Hepatocyte (in vitro differentiated cells): ENCODE measurements around the gene FOXR1. TPM values are rescaled to one million over a fixed set of nuclear protein-coding genes. Genes with fewer than 3 reads are reported as not detected.
A peak's percentile ranks its signal among the peaks of the same experiment; 100 is the strongest.
"Not testable (repeated sequence)": the region's sequence is repeated elsewhere in the genome, so short reads cannot be mapped to it uniquely, and the experiment has no call there.

Experiments
- DNase-seq: peaks from one replicate; pipeline ENCODE4 v3.0.0-alpha.2; 2016; ENCODE audit warnings: low spot score
- H2AFZ ChIP-seq: fragments of 200-600 bp; sonication (generic); 2 replicates; pipeline ENCODE4 v1.6.0; 2016; ENCODE audit warnings: antibody characterized with exemption, mild to moderate bottlenecking
- H3K27ac ChIP-seq: fragments of 200-600 bp; sonication (generic); 2 replicates; pipeline ENCODE4 v1.5.1; 2016; ENCODE audit warnings: mild to moderate bottlenecking
- H3K27me3 ChIP-seq: fragments of 200-600 bp; sonication (generic); 2 replicates; pipeline ENCODE4 v1.6.1; 2016
- H3K36me3 ChIP-seq: fragments of 200-600 bp; sonication (generic); replicated peaks from 2 replicates; pipeline ENCODE4 v1.5.1; 2016; ENCODE audit warnings: low read depth; ENCODE audit not compliant: insufficient read depth
- H3K4me1 ChIP-seq: fragments of 200-600 bp; sonication (generic); 2 replicates; pipeline ENCODE4 v1.5.1; 2016; ENCODE audit warnings: mild to moderate bottlenecking, moderate library complexity; ENCODE audit not compliant: insufficient read depth
- H3K4me2 ChIP-seq: fragments of 200-600 bp; sonication (generic); 2 replicates; pipeline ENCODE4 v1.6.0; 2016
- H3K4me3 ChIP-seq: fragments of 200-600 bp; sonication (generic); 2 replicates; pipeline ENCODE4 v1.5.1; 2016; ENCODE audit warnings: mild to moderate bottlenecking
- H3K79me2 ChIP-seq: fragments of 200-600 bp; sonication (generic); 2 replicates; pipeline ENCODE4 v1.6.0; 2017; ENCODE audit warnings: mild to moderate bottlenecking
- H3K9me2 ChIP-seq: fragments of 200-600 bp; sonication (generic); replicated peaks from 2 replicates; pipeline ENCODE4 v1.6.0; 2017; ENCODE audit warnings: mild to moderate bottlenecking; ENCODE audit not compliant: insufficient read depth
- H3K9me3 ChIP-seq: fragments of 200-600 bp; sonication (generic); 2 replicates; pipeline ENCODE4 v1.5.1; 2016; ENCODE audit warnings: low read depth, mild to moderate bottlenecking
- H4K20me1 ChIP-seq: fragments of 200-600 bp; sonication (generic); 2 replicates; pipeline ENCODE4 v1.6.0; 2016; ENCODE audit warnings: mild to moderate bottlenecking; ENCODE audit not compliant: insufficient read depth, poor library complexity, severe bottlenecking
- CTCF ChIP-seq: fragments of 200-600 bp; sonication (generic); IDR thresholded peaks from 2 replicates; pipeline ENCODE4 v1.5.1; 2016; ENCODE audit warnings: antibody characterized with exemption, mild to moderate bottlenecking; ENCODE audit not compliant: poor library complexity
- EZH2 ChIP-seq: fragments of 200-600 bp; sonication (generic); IDR thresholded peaks from 2 replicates; pipeline ENCODE4 v1.6.1; 2016; ENCODE audit warnings: antibody characterized with exemption, mild to moderate bottlenecking, borderline replicate concordance
- EZH2phosphoT487 ChIP-seq: fragments of 200-600 bp; sonication (generic); IDR thresholded peaks from one replicate; pipeline ENCODE4 v1.6.1; 2018; ENCODE audit warnings: antibody characterized with exemption, mild to moderate bottlenecking, low read depth, moderate library complexity; ENCODE audit not compliant: unreplicated experiment, severe bottlenecking
- WGBS: methylation state at CpG from one replicate; pipeline ENCODE4 v1.1.6; 2016; ENCODE audit warnings: low lambda C conversion rate; ENCODE audit errors: missing lambda C conversion rate; 5-methylcytosine and 5-hydroxymethylcytosine counted together
- polyA plus RNA-seq: library from polyadenylated mRNA; unstranded; fragments of >200 nt; fragmentation: Nextera tagmentation; extraction: Ambion mirVana; gene quantifications from 2 replicates; pipeline ENCODE4 v1.2.1, GENCODE V29; 2016
- total RNA-seq: library from RNA; depleted of rRNA; stranded (reverse); fragments of >200 nt; gene quantifications from 2 replicates; pipeline ENCODE4 v1.2.3, GENCODE V29; 2014

The FOXR1 gene
- total and polyA plus RNA-seq, 2 experiments from 2014 or later = not detected

DNA sequence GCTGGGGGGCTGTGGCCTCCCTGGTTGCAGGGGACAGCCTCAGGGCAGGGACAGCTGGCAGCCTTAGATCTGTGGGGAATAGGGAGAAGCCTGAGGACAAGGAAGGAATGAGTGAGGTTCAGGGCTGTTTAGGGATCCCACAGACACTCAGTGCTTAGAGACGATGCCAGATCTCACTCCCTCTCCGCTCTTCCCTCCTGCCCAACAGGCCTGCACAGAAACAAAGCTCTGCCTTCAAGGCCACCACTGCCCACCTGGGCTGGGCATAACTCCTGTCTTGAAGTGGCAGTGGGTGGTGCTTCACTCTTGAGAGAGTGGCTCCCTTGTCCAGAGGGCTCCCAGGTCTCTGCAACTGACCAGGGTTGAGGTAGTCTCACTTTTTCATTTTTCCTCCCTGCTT, 13.3 kb downstream of the FOXR1 start:
- WGBS = 85% methylated on average over 2 of the region's 2 CpGs
- no peaks in the 10 kb centered on the region for H3K9me3 ChIP-seq
- H3K4me1 ChIP-seq = no peaks in the 10 kb centered on the region
- no peak overlapping the region for H3K4me2 ChIP-seq
- no peaks in the 10 kb centered on the region for H3K9me2 ChIP-seq
- no peaks in the 10 kb centered on the region for H3K79me2 ChIP-seq
- H3K36me3 ChIP-seq = no peaks in the 10 kb centered on the region
- H3K27ac ChIP-seq = no peak overlapping the region
- no peak for DNase-seq
- no peak overlapping the region for H3K4me3 ChIP-seq
- no peak overlapping the region for H2AFZ ChIP-seq
- no peak for TF ChIP-seq EZH2phosphoT487
- no peak for TF ChIP-seq EZH2
- no peak for TF ChIP-seq CTCF
- H4K20me1 ChIP-seq = no peaks in the 10 kb centered on the region
- no peaks in the 10 kb centered on the region for H3K27me3 ChIP-seq

- Histone ChIP-seq H3K79me2 (no peaks in the 10 kb centered on the region), H3K36me3 (no peaks in the 10 kb centered on the region), H4K20me1 (no peaks in the 10 kb centered on the region), H3K9me3 (no peaks in the 10 kb centered on the region), H3K27ac (no peak overlapping the region), H3K4me1 (no peaks in the 10 kb centered on the region), H2AFZ (no peak overlapping the region), H3K4me3 (no peak overlapping the region), H3K9me2 (no peaks in the 10 kb centered on the region), H3K4me2 (no peak overlapping the region), H3K27me3 (no peaks in the 10 kb centered on the region)
- no peak for TF ChIP-seq EZH2
- no peak for TF ChIP-seq EZH2phosphoT487
- TF ChIP-seq CTCF = no peak
- WGBS = 86% methylated on average over 5 of the region's 5 CpGs
- DNase-seq = no peak
These were observed 16.7 kb downstream of the FOXR1 start for GRCh38 chr11:118988280-118988679.

GRCh38 chr11:118991486-118992038, 20.0 kb downstream of the FOXR1 start:
- not testable (repeated sequence) for DNase-seq, H3K9me2 ChIP-seq, H3K4me2 ChIP-seq, H3K36me3 ChIP-seq, H3K4me3 ChIP-seq, H4K20me1 ChIP-seq, H3K9me3 ChIP-seq, H2AFZ ChIP-seq, H3K27ac ChIP-seq, H3K4me1 ChIP-seq, H3K27me3 ChIP-seq, H3K79me2 ChIP-seq
- 91% methylated on average over 6 of the region's 44 CpGs for WGBS

GRCh38 chr11:118996926-118997626, 25.5 kb downstream of the FOXR1 start:
- no peaks in the 10 kb centered on the region for H3K36me3 ChIP-seq
- H2AFZ ChIP-seq = peak overlapping the region; percentile 98
- TF ChIP-seq EZH2 (no peak), EZH2phosphoT487 (no peak), CTCF (no peak)
- H3K4me1 ChIP-seq = peaks cover 8% of the 10 kb centered on the region
- H3K27ac ChIP-seq = peak overlapping the region; percentile 31
- H3K4me2 ChIP-seq = peak overlapping the region; percentile 92
- DNase-seq = no peak
- H3K79me2 ChIP-seq = peaks cover 39% of the 10 kb centered on the region
- H3K9me3 ChIP-seq = no peaks in the 10 kb centered on the region
- H3K9me2 ChIP-seq = no peaks in the 10 kb centered on the region
- 40% methylated on average over 22 of the region's 22 CpGs for WGBS
- peak overlapping the region; percentile 87 for H3K4me3 ChIP-seq
- H4K20me1 ChIP-seq = no peaks in the 10 kb centered on the region
- no peaks in the 10 kb centered on the region for H3K27me3 ChIP-seq
